Measurements from ENCODE around the gene KRTAP10-6.
"Not testable (repeated sequence)": the region's sequence is repeated elsewhere in the genome, so short reads cannot be mapped to it uniquely, and the experiment has no call there.

The KRTAP10-6 gene

GRCh38 chr21:44574457-44575306 lies 17.6 kb downstream of the KRTAP10-6 start:
- DNase-seq (ENCODE audit: low read depth in 1 of 2, low spot score in 1 of 2): peak in 1 of 2 experiments; percentile 54
- in situ Hi-C loops (cut with HindIII; ENCODE audit: low pct_unique_long_range_greater_than_20kb, low sequenced_read_pairs): no loop called here
- TF ChIP-seq JUND (IDR thresholded peaks at IDR 0.05; ENCODE audit: low read depth): no peak

- in situ Hi-C loops (cut with HindIII; ENCODE audit: low pct_unique_long_range_greater_than_20kb, low sequenced_read_pairs); DNase-seq (ENCODE audit: low read depth in 1 of 2, low spot score in 1 of 2): not testable (repeated sequence)
These were observed 18.5 kb downstream of the KRTAP10-6 start, which contains the start of gene KRTAP10-4 for GRCh38 chr21:44573630-44574456. KRTAP10-4 (plus strand) TSS chr21:44573729; CDS start chr21:44573759, 30 bp downstream.

- in situ Hi-C loops (cut with HindIII; ENCODE audit: low pct_unique_long_range_greater_than_20kb, low sequenced_read_pairs): no loop called here
- no peak for TF ChIP-seq JUND (IDR thresholded peaks at IDR 0.05; ENCODE audit: low read depth)
- DNase-seq (ENCODE audit: low read depth in 1 of 2, low spot score in 1 of 2): peak; percentile 55 to 61
These were observed 19.2 kb downstream of the KRTAP10-6 start for GRCh38 chr21:44572959-44573583.

GRCh38 chr21:44571844-44572782 lies 20.2 kb downstream of the KRTAP10-6 start:
- in situ Hi-C loops (cut with HindIII; ENCODE audit: low pct_unique_long_range_greater_than_20kb, low sequenced_read_pairs): no loop called here
- DNase-seq (ENCODE audit: low read depth in 1 of 2, low spot score in 1 of 2): no peak
- TF ChIP-seq JUND (IDR thresholded peaks at IDR 0.05; ENCODE audit: low read depth): no peak

- in situ Hi-C loops (cut with HindIII; ENCODE audit: low pct_unique_long_range_greater_than_20kb, low sequenced_read_pairs): no loop called here
- TF ChIP-seq JUND (IDR thresholded peaks at IDR 0.05; ENCODE audit: low read depth): no peak
These were observed 21.0 kb downstream of the KRTAP10-6 start for GRCh38 chr21:44571296-44571695.

GRCh38 chr21:44569861-44570517 lies 22.3 kb downstream of the KRTAP10-6 start:
- in situ Hi-C loops (cut with HindIII; ENCODE audit: low pct_unique_long_range_greater_than_20kb, low sequenced_read_pairs): no loop called here
- DNase-seq (ENCODE audit: low read depth in 1 of 2, low spot score in 1 of 2): no peak
- TF ChIP-seq JUND (IDR thresholded peaks at IDR 0.05; ENCODE audit: low read depth): no peak

More at GRCh38 chr21:44571296-44571695, 21.0 kb downstream of the KRTAP10-6 start:
- no peak for DNase-seq (ENCODE audit: low read depth in 1 of 2, low spot score in 1 of 2)

- no peak for DNase-seq (ENCODE audit: low read depth in 1 of 2, low spot score in 1 of 2)
- TF ChIP-seq JUND (IDR thresholded peaks at IDR 0.05; ENCODE audit: low read depth): no peak
- in situ Hi-C loops (cut with HindIII; ENCODE audit: low pct_unique_long_range_greater_than_20kb, low sequenced_read_pairs): no loop called here
These were observed 23.4 kb downstream of the KRTAP10-6 start for GRCh38 chr21:44568667-44569556.

- no peak for TF ChIP-seq JUND (IDR thresholded peaks at IDR 0.05; ENCODE audit: low read depth)
- no peak for DNase-seq (ENCODE audit: low read depth in 1 of 2, low spot score in 1 of 2)
- in situ Hi-C loops (cut with HindIII; ENCODE audit: low pct_unique_long_range_greater_than_20kb, low sequenced_read_pairs): no loop called here
These were observed 24.0 kb downstream of the KRTAP10-6 start for GRCh38 chr21:44568261-44568660.

GRCh38 chr21:44567481-44568171 lies 24.7 kb downstream of the KRTAP10-6 start:
- DNase-seq (ENCODE audit: low read depth in 1 of 2, low spot score in 1 of 2): no peak
- in situ Hi-C loops (cut with HindIII; ENCODE audit: low pct_unique_long_range_greater_than_20kb, low sequenced_read_pairs): no loop called here
- no peak for TF ChIP-seq JUND (IDR thresholded peaks at IDR 0.05; ENCODE audit: low read depth)

- TF ChIP-seq JUND (IDR thresholded peaks at IDR 0.05; ENCODE audit: low read depth): no peak
- in situ Hi-C loops (cut with HindIII; ENCODE audit: low pct_unique_long_range_greater_than_20kb, low sequenced_read_pairs): no loop called here
- DNase-seq (ENCODE audit: low read depth in 1 of 2, low spot score in 1 of 2): no peak
These were observed 25.9 kb downstream of the KRTAP10-6 start for GRCh38 chr21:44566403-44566802.

All from T47D (cell line).